ENCODE data around the gene FOXS1. TPM values are rescaled to one million over a fixed set of nuclear protein-coding genes. Genes with fewer than 3 reads are reported as not detected.

The FOXS1 gene
- total RNA-seq, 1 donor from 2014 or later = 26.0 TPM

GRCh38 chr20:31869673-31869941, 24.2 kb upstream of the FOXS1 start:
- TF ChIP-seq EZH2 (IDR thresholded peaks at IDR 0.05; ENCODE audit: insufficient read depth, low read length) = no peak
- Histone ChIP-seq H3K4me2 (ENCODE audit: low read length) (peak overlapping the region; percentile 90), H3K27me3 (ENCODE audit: insufficient read depth, low read length) (peaks cover 18% of the 10 kb centered on the region), H3K27ac (ENCODE audit: low read depth, low read length) (no peak overlapping the region), H2AFZ (ENCODE audit: low read depth, low read length) (peak overlapping the region; percentile 94), H3K4me3 (ENCODE audit: insufficient read depth, low read depth, low read length) (peak overlapping the region; percentile 58), H4K20me1 (ENCODE audit: insufficient read depth, low read length) (no peaks in the 10 kb centered on the region), H3K9ac (ENCODE audit: low read length) (peak overlapping the region; percentile 71), H3K36me3 (ENCODE audit: insufficient read depth, low read length) (no peaks in the 10 kb centered on the region), H3K79me2 (ENCODE audit: insufficient read depth, low read length) (no peaks in the 10 kb centered on the region), H3K4me1 (ENCODE audit: insufficient read depth, low read length) (peaks cover 8% of the 10 kb centered on the region), H3K9me3 (ENCODE audit: insufficient read depth, low read depth, low read length) (no peaks in the 10 kb centered on the region)
- peaks cover 22% of the 10 kb centered on the region for H3K27me3 Mint-ChIP-seq (ENCODE audit: low read depth, unreplicated experiment)
- H3K4me3 Mint-ChIP-seq (ENCODE audit: unreplicated experiment) = peak overlapping the region; percentile 91
- peak overlapping the region; percentile 89 for H3K27ac Mint-ChIP-seq (ENCODE audit: unreplicated experiment)
- peaks cover 4% of the 10 kb centered on the region for H3K4me1 Mint-ChIP-seq (ENCODE audit: low read depth, unreplicated experiment)
- peaks cover 2% of the 10 kb centered on the region for H3K36me3 Mint-ChIP-seq (ENCODE audit: low read depth, unreplicated experiment)
- DNase-seq (ENCODE audit: low read depth) (no peak), FAIRE-seq (no peak)
- H3K9me3 Mint-ChIP-seq (ENCODE audit: unreplicated experiment) = peaks cover 2% of the 10 kb centered on the region

GRCh38 chr20:31868853-31869672, 23.7 kb upstream of the FOXS1 start:
- H3K4me1 Mint-ChIP-seq (ENCODE audit: low read depth, unreplicated experiment) = peaks cover 4% of the 10 kb centered on the region
- TF ChIP-seq CTCF (IDR thresholded peaks at IDR 0.05; ENCODE audit: insufficient read depth, low read depth, low read length) (no peak), EZH2 (IDR thresholded peaks at IDR 0.05; ENCODE audit: insufficient read depth, low read length) (no peak)
- peaks cover 3% of the 10 kb centered on the region for H3K36me3 Mint-ChIP-seq (ENCODE audit: low read depth, unreplicated experiment)
- no peak overlapping the region for H3K27ac Mint-ChIP-seq (ENCODE audit: unreplicated experiment)
- DNase-seq (ENCODE audit: low read depth) = no peak
- H2AFZ ChIP-seq (ENCODE audit: low read depth, low read length) = no peak overlapping the region
- H3K4me3 ChIP-seq (ENCODE audit: insufficient read depth, low read depth, low read length) = no peak overlapping the region
- no peak for FAIRE-seq
- H3K4me1 ChIP-seq (ENCODE audit: insufficient read depth, low read length) = peaks cover 8% of the 10 kb centered on the region
- H3K27me3 Mint-ChIP-seq (ENCODE audit: low read depth, unreplicated experiment) = peaks cover 24% of the 10 kb centered on the region
- no peaks in the 10 kb centered on the region for H4K20me1 ChIP-seq (ENCODE audit: insufficient read depth, low read length)
- H3K36me3 ChIP-seq (ENCODE audit: insufficient read depth, low read length) = no peaks in the 10 kb centered on the region
- H3K4me2 ChIP-seq (ENCODE audit: low read length) = peak overlapping the region; percentile 90
- no peaks in the 10 kb centered on the region for H3K79me2 ChIP-seq (ENCODE audit: insufficient read depth, low read length)
- peaks cover 18% of the 10 kb centered on the region for H3K27me3 ChIP-seq (ENCODE audit: insufficient read depth, low read length)
- no peak overlapping the region for H3K27ac ChIP-seq (ENCODE audit: low read depth, low read length)
- H3K9ac ChIP-seq (ENCODE audit: low read length) = no peak overlapping the region
- H3K4me3 Mint-ChIP-seq (ENCODE audit: unreplicated experiment) = peak overlapping the region; percentile 66
- peaks cover 2% of the 10 kb centered on the region for H3K9me3 Mint-ChIP-seq (ENCODE audit: unreplicated experiment)
- H3K9me3 ChIP-seq (ENCODE audit: insufficient read depth, low read depth, low read length) = no peaks in the 10 kb centered on the region

GRCh38 chr20:31866221-31866620, 20.8 kb upstream of the FOXS1 start:
- peaks cover 4% of the 10 kb centered on the region for H3K9me3 Mint-ChIP-seq (ENCODE audit: unreplicated experiment)
- H3K27me3 Mint-ChIP-seq (ENCODE audit: low read depth, unreplicated experiment) = peaks cover 40% of the 10 kb centered on the region
- Histone ChIP-seq H3K36me3 (ENCODE audit: insufficient read depth, low read length) (no peaks in the 10 kb centered on the region), H3K4me3 (ENCODE audit: insufficient read depth, low read depth, low read length) (no peak overlapping the region), H3K9me3 (ENCODE audit: insufficient read depth, low read depth, low read length) (no peaks in the 10 kb centered on the region), H3K27ac (ENCODE audit: low read depth, low read length) (no peak overlapping the region), H3K27me3 (ENCODE audit: insufficient read depth, low read length) (peaks cover 15% of the 10 kb centered on the region), H3K4me2 (ENCODE audit: low read length) (no peak overlapping the region), H3K4me1 (ENCODE audit: insufficient read depth, low read length) (peaks cover 9% of the 10 kb centered on the region), H2AFZ (ENCODE audit: low read depth, low read length) (no peak overlapping the region), H4K20me1 (ENCODE audit: insufficient read depth, low read length) (no peaks in the 10 kb centered on the region), H3K9ac (ENCODE audit: low read length) (no peak overlapping the region), H3K79me2 (ENCODE audit: insufficient read depth, low read length) (no peaks in the 10 kb centered on the region)
- H3K27ac Mint-ChIP-seq (ENCODE audit: unreplicated experiment) = no peak overlapping the region
- FAIRE-seq = no peak
- no peak overlapping the region for H3K4me3 Mint-ChIP-seq (ENCODE audit: unreplicated experiment)
- peaks cover 4% of the 10 kb centered on the region for H3K36me3 Mint-ChIP-seq (ENCODE audit: low read depth, unreplicated experiment)
- peaks cover 4% of the 10 kb centered on the region for H3K4me1 Mint-ChIP-seq (ENCODE audit: low read depth, unreplicated experiment)
- DNase-seq (ENCODE audit: low read depth) = no peak
- TF ChIP-seq CTCF (IDR thresholded peaks at IDR 0.05; ENCODE audit: insufficient read depth, low read depth, low read length) = no peak
- no peak for TF ChIP-seq EZH2 (IDR thresholded peaks at IDR 0.05; ENCODE audit: insufficient read depth, low read length)
